Activated T-helper 1 cell treated with anti-CD3 and anti-CD28 coated beads, Interleukin-2, amount 50 U/mL, for 16 hours (primary cell): ENCODE measurements around the gene DBF4B.
A peak's percentile ranks its signal among the peaks of the same experiment; 100 is the strongest.
"Not testable (repeated sequence)": the region's sequence is repeated elsewhere in the genome, so short reads cannot be mapped to it uniquely, and the experiment has no call there.

Experiments
- DNase-seq, 2 donors: peaks; one replicate each; pipeline ENCODE4 v3.0.0-alpha.2; 2020; ENCODE audit warnings: low read depth in 1 of 2, low spot score in 1 of 2

The DBF4B gene, protein sequence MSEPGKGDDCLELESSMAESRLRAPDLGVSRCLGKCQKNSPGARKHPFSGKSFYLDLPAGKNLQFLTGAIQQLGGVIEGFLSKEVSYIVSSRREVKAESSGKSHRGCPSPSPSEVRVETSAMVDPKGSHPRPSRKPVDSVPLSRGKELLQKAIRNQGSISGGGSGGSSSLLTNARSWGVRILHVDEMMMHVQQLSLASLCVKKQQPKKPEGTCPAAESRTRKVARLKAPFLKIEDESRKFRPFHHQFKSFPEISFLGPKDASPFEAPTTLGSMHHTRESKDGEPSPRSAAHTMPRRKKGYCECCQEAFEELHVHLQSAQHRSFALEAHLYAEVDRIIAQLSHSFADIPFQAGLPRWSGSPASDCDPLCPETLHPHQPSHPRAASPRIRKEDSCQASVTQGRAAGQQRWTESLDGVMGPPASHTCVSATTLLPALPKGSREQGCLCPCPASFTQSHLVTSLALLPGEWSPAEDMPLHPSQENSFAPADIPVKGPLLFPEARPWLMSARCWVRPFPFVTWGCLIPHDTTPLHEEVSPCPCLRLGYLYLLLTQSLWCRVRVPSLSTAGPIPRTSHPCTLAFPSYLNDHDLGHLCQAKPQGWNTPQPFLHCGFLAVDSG

GRCh38 chr17:44708401-44709263 lies at the start of gene DBF4B:
TSS of gene DBF4B (plus strand) at chr17:44708665. CDS start at chr17:44708821, 156 bp downstream.
- peak; percentile 55 to 72 for DNase-seq

DNA sequence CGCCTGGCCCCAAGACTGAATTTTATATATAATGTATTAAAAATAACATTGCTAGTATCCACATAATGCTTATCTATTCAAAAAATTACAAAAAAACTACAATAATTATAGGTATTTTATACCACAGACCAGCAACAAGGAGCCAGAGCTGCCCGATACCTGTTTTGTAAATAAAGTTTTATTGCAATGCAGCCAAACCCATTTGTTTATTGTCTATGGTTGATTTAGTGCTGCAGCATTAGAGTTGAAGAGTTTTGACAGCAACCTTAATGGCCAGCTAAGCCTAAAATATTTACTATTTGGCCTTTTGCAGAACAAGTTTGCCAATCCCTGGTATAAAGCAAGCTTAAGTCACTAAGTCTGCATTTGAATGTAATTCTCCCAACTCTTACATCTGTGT lies 46.6 kb upstream of the DBF4B start:
- no peak for DNase-seq

GRCh38 chr17:44663095-44663494 lies 45.4 kb upstream of the DBF4B start:
- DNase-seq: no peak

DNA sequence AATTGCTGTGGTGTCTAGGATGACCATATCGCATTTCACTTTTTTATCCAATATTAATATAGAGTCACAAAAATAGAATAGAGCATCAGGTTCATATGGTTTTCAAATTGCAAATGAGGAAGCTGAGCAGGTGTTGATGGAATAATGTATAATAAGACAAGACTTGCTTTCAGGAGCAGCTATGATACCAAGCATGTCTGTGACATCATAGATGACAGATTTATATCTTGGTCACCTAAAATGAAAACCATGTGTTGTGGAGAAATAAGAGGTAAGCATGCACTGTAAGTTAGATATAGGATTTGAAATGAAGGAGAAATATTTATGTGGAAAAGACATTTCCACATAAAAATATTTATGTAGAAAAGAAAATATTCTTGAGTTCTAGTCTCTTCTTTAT lies 43.6 kb upstream of the DBF4B start:
- no peak for DNase-seq

DNA sequence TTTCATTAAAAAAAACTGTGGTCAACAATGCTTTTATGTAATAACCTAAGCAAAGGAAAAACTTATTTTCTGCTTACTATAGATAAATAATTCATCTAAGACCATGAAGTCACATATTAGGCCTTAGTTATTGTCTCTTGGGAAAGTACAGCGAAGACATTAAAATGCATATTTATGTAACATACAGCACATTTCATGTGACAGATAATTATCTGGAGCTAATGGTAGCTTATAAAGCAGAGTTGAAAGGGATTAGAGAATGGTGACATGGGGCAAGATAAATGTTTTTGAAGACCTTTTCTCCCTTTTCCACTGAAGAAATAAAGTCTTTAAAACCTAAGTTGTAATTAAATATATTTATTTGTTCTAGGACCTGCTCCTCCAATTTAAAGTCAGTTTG lies 42.5 kb upstream of the DBF4B start:
- DNase-seq: no peak

DNA sequence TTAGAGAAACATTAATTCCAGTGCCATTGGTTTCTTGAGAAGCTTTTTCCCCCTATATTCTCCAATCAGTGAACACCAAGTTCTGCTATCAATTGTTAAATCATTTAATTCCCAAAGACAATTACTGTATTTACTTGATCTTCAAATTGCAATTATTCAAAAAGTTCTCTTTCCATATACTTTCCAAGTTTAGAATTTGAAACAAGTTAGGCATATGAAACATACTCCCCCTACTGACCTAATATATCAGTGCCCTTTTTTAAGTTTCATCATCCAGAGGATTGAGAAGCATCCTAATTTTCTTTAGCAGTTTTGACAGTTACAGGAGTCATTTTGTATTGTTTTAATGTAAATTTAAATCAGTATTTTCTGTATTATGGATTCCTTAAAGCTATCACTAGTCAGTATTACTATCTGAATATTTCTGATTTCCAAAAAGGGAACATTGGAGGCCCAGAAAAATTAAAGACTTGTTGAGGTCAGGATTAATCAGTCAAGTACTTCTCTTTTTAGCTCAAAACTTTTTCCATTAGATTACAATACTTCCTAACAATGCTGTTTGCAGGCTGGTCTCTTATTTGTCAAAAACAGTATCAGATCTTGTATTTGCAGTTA lies 35.9 kb upstream of the DBF4B start:
- no peak for DNase-seq

- no peak for DNase-seq
These were observed 34.6 kb upstream of the DBF4B start for GRCh38 chr17:44673893-44674292.

DNA sequence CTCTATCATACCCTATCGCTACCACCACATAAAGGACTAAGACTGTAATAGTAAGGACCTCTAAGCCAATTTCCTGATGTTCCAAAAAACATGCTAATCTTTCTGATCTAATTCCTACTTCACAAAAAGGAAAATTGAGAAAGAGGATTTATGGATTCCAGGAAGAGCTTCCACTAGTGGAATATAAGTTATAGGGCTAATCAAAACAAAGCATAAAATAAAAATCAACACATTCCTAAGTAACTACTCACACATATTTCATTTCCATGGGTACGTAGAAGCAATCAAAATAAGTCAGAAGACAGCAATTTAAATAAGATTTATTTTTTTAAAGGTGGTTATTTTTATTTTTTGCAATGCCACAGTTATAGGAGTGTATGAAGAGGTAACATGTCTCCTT lies 31.3 kb upstream of the DBF4B start:
- DNase-seq: no peak

GRCh38 chr17:44683303-44683702 lies 25.2 kb upstream of the DBF4B start:
- DNase-seq: not testable (repeated sequence)

GRCh38 chr17:44687756-44688155 lies 20.7 kb upstream of the DBF4B start:
- DNase-seq: no peak

DNA sequence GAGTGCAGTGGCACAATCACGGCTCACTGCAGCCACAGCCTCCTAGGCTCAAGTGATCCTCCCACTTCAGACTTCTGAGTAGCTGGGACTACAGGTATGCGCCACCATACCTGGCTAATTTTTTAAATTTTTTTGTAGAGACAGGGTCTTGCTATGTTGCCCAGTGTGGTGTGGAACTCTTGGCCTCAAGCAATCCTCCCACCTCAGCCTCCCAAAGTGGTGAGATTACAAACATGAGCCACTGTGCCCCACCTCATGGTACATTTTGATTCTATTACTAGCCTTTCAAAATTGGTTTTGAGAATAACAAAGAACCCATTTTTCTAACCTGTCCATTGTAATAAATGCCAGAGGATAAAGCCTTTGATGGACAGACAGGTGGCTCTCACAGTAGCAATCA lies 20.3 kb upstream of the DBF4B start:
- DNase-seq: no peak

DNA sequence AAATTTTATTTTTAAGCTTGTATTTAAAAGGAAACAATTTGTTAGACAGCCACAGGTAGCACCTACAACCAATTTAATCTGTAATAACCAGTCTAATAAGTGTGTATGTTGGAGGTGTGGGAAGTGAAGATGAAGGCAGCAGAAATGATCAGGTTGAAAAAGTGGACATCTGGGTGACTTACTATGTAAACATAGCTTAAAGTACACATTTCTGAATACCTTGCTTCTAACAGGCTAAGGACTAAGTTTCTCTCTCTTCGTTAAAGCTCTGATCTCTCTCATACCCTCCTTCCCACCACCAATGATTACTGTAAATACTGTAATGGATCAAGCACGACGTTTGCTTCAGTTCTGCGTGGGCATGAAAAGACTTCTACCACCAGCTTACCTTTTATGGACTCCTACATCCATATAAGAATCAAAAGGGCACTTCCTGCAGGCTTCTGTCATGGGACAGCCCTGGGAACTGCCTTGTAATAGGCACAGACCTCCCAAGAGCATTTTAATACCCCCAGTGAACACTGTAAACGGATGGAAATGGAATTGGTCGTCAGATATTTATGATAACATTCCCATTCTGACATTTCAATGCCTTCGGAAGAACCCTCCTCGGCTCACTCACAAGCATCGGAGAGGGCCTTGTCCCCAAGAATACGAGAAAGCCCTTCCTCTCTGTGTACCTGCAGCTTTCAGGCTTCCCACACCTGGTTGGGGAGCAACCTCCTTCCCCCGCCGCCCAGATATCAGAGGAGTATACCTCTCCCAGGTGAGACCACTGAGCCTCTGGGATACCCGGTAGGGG lies 19.6 kb upstream of the DBF4B start:
- no peak for DNase-seq

DNA sequence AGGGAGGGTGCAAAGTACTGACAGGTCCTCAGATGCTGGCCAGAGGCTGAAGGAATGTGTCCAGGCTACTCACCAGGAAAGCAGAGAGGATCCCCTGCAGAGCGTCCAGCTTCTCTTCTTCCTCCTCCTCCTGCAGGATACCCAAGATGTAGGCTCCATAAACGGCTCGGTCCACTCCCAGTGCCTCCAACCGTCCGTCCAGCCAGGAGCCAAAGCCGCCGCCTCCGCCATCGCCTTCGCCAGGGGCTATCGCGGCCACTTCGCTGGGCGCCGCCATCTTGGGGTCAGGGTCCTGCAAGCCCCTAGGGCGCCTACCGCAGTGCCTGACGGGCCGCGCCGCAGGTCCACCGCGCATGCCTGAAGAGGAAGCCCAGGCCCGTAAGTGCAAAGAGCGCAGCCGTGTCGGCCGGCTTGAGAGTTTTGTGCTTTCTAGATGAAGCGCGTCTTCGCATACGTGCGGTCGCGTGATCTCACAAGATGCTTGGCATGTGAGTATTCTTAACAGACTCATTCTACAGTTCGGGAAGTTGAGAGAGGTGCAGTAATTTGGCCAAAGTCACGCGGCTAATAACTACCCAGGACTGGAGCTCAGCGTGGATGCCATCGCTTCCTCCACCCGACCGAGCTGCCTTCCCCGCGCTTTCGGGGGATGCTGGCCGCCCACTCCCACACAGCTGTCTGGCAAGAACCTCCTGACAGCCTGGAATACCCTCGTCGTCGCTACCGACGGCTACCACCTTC lies 18.8 kb upstream of the DBF4B start, which contains the start of gene CCDC43:
TSS of gene CCDC43 (minus strand) at position 300 of the 741 bp plus-strand sequence. CDS start at position 277, 23 bp downstream.
- DNase-seq: peak; percentile 84 to 89

DNA sequence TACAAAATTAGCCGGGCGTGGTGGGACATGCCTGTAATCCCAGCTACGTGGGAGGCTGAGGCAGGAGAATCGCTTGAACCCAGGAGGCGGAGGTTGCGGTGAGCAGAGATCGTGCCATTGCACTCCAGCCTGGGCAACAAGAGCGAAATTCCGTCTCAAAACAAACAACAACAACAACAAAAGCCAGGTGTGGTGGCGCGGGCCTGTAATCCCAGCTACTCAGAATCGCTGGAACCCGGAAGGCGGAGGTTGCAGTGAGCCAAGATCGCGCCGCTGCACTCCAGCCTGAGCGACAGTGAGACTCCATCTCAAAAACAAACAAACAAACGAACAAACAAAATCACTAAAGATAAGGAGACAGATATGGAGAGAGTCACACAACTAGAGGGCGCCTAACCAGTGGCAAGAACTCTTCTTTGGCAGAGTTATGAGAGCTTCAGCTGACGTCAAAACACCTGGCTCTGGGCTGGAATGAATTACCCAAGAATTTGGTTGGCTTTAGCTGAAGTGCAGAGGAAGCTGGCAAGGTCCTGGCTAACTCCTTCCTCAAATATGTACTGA lies 17.6 kb upstream of the DBF4B start:
- not testable (repeated sequence) for DNase-seq

- no peak for DNase-seq
These were observed 14.9 kb upstream of the DBF4B start for GRCh38 chr17:44693609-44694008.

- not testable (repeated sequence) for DNase-seq
These were observed 8.2 kb upstream of the DBF4B start for GRCh38 chr17:44700288-44700687.

- no peak for DNase-seq
These were observed 587 bp upstream of the DBF4B start for GRCh38 chr17:44707755-44708400.

DNA sequence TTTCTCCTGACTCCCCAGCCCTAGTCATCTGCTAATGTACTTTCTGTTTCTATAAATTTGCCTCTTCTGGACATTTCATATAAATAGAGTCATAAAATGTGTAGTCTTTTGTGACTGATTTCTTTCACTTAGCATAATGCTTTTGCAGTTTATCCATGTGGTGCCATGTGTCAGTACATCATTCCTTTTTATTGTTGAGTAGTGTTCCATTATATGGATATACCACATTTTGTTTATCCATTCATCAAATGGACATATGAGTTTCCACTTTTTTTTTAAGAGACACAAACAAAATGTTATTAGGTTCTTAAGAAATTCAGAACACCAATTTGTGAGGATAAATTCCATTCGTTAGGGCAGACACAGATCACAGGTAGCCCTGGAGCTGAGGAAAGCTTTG lies 11.0 kb downstream of the DBF4B start:
- no peak for DNase-seq

DNA sequence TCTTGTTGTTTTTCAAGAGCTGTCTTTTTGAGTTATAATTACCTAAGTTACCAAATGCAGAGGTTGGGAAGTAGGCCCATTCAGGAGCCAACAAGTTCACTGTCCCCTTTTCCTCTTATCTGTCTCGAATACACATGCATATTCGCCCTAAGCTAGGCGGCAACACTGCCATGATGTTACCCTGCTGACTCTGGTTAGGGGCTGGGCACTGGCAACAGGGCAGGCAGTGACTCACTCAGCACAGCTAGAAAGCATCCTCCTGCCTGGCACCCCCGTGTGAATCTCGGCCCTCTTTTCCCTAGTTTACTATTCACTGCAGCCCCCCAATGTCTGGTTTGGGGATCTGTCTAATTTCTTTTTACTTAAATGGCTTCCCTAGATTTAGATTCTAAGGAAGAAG lies 13.8 kb downstream of the DBF4B start:
- no peak for DNase-seq
